GM12865 (cell line): ENCODE measurements around the gene ARF1.

Experiments used
- DNase-seq: peaks from one replicate; pipeline ENCODE4 v3.0.0; 2010; ENCODE audit warnings: low read depth
- H3K4me3 ChIP-seq: 2 replicates; pipeline ENCODE4 v1.5.1; 2011; ENCODE audit warnings: mild to moderate bottlenecking, low read depth, low read length, control low read depth
- CTCF ChIP-seq: IDR thresholded peaks from 2 replicates; pipeline ENCODE4 v1.5.1; 2011; ENCODE audit warnings: low read length, control low read depth, low read depth, inconsistent platforms; ENCODE audit not compliant: insufficient read depth; ENCODE audit errors: missing control alignments

ARF1 gene

GRCh38 chr1:228131766-228132165 lies 49.3 kb downstream of the ARF1 start:
- no peak for DNase-seq
- no peak for TF ChIP-seq CTCF
- no peak overlapping the region for H3K4me3 ChIP-seq

- TF ChIP-seq CTCF, result no peak
- H3K4me3 ChIP-seq, result no peak overlapping the region
- DNase-seq, result no peak
Measured at GRCh38 chr1:228134591-228134990, 52.1 kb downstream of the ARF1 start.

GRCh38 chr1:228136901-228137300 lies 54.4 kb downstream of the ARF1 start:
- H3K4me3 ChIP-seq, result no peak overlapping the region
- no peak for DNase-seq
- no peak for TF ChIP-seq CTCF

- no peak for TF ChIP-seq CTCF
- DNase-seq, result no peak
- peak overlapping the region; percentile 92 for H3K4me3 ChIP-seq
Measured at GRCh38 chr1:228139406-228139930, 57.0 kb downstream of the ARF1 start.

- TF ChIP-seq CTCF, result peak; percentile 11
- peak; percentile 100 for DNase-seq
- peak within 1 kb of the TSS; percentile 92 for H3K4me3 ChIP-seq
Measured at GRCh38 chr1:228139931-228140723, 57.6 kb downstream of the ARF1 start, which contains the start of gene GUK1. Gene GUK1, plus strand, starts transcription at chr1:228140279. Its CDS starts 24 bp downstream, at chr1:228140303.

- H3K4me3 ChIP-seq, result peak overlapping the region; percentile 61
- TF ChIP-seq CTCF, result no peak
- no peak for DNase-seq
Measured at GRCh38 chr1:228140724-228141225, 58.3 kb downstream of the ARF1 start.
